HG03521 (cell line): ENCODE measurements around the gene CCDC60.

Experiments
- ATAC-seq: cut with Tn5 transposase; IDR thresholded peaks from one replicate; pipeline ENCODE4 v1.9.1; 2021; ENCODE audit warnings: mild to moderate bottlenecking, moderate library complexity; ENCODE audit not compliant: unreplicated experiment

Gene CCDC60

GRCh38 chr12:119440803-119441360, 106.4 kb downstream of the CCDC60 start:
- no peak for ATAC-seq

- ATAC-seq, result peak; percentile 45
These were observed 110.0 kb downstream of the CCDC60 start for GRCh38 chr12:119444462-119445044.

GRCh38 chr12:119446459-119446858, 111.9 kb downstream of the CCDC60 start:
- no peak for ATAC-seq

- ATAC-seq, result no peak
These were observed 112.6 kb downstream of the CCDC60 start for GRCh38 chr12:119447126-119447525.

GRCh38 chr12:119447618-119448017, 113.1 kb downstream of the CCDC60 start:
- no peak for ATAC-seq

GRCh38 chr12:119448611-119449131, 114.1 kb downstream of the CCDC60 start:
- ATAC-seq, result no peak

- no peak for ATAC-seq
These were observed 116.2 kb downstream of the CCDC60 start for GRCh38 chr12:119450771-119451170.

- ATAC-seq, result no peak
These were observed 122.3 kb downstream of the CCDC60 start for GRCh38 chr12:119456824-119457223.

GRCh38 chr12:119457271-119457670, 122.7 kb downstream of the CCDC60 start:
- ATAC-seq, result no peak

- ATAC-seq, result no peak
These were observed 125.0 kb downstream of the CCDC60 start for GRCh38 chr12:119459481-119459880.

GRCh38 chr12:119460876-119461275, 126.3 kb downstream of the CCDC60 start:
- no peak for ATAC-seq

GRCh38 chr12:119461636-119462214, 127.2 kb downstream of the CCDC60 start:
- no peak for ATAC-seq

- no peak for ATAC-seq
These were observed 128.8 kb downstream of the CCDC60 start for GRCh38 chr12:119463211-119463926.

- ATAC-seq, result no peak
These were observed 133.8 kb downstream of the CCDC60 start for GRCh38 chr12:119468296-119468695.

GRCh38 chr12:119475650-119476049, 141.1 kb downstream of the CCDC60 start:
- no peak for ATAC-seq

GRCh38 chr12:119476951-119477350, 142.4 kb downstream of the CCDC60 start:
- no peak for ATAC-seq

GRCh38 chr12:119479121-119479561, 144.6 kb downstream of the CCDC60 start:
- ATAC-seq, result no peak

GRCh38 chr12:119480551-119480950, 146.0 kb downstream of the CCDC60 start:
- no peak for ATAC-seq

GRCh38 chr12:119486599-119487154, 152.1 kb downstream of the CCDC60 start:
- no peak for ATAC-seq

GRCh38 chr12:119491814-119492213, 157.3 kb downstream of the CCDC60 start:
- no peak for ATAC-seq

GRCh38 chr12:119500209-119500608, 165.7 kb downstream of the CCDC60 start:
- ATAC-seq, result no peak
